ENCODE results near the gene MUC4.
"Not testable (repeated sequence)": the region's sequence is repeated elsewhere in the genome, so short reads cannot be mapped to it uniquely, and the experiment has no call there.

MUC4 gene

DNA sequence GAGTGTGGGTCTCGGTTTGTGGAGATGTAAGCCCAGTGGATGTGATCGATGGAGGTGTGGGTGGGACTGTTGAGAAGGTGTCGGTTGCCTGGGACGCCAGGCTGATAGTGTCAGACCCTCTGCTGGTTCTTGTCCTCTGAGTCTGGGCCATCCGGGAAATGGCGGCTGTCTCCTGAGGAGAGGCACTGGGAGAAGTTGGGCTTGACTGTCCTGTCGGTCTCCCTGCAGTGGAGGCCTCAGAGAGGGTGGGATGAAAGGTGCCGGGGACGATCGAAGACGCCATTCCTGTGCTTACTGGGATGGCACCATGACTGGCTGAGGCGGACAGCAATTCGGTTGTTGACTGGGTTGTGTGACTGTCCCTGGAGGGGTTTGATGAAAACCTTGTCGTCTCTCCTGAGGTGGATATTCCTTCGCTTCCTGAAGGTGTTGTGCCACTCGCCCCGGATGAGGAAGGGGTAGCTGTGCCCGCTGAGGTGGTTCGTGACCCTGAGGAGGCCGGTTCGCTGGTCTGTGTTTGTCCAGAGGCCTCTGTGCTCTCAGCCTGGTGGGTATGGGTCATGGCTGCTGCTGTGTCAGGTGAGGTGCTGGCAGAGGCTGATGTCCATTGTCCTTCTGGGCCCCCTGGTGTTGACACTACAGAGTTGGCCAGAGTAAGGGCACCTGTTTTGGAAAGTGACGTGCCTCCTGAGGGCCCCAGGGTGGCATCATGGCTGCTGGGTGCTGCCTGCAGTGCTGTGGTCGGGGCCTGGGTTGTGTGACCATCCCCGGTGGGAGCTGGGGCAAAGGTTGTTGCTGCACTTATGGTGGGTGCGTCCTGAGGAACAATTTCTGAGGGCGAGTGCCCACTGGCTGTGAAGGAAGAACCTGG, 22.8 kb downstream of the MUC4 start:
- in situ Hi-C loops (cut with HindIII; ENCODE audit: low sequenced_read_pairs), result no loop called here

- in situ Hi-C loops (cut with HindIII; ENCODE audit: low sequenced_read_pairs), result not testable (repeated sequence)
Measured at GRCh38 chr3:195785781-195786405, 25.8 kb downstream of the MUC4 start.

GRCh38 chr3:195784031-195784430, 27.7 kb downstream of the MUC4 start:
- in situ Hi-C loops (cut with HindIII; ENCODE audit: low sequenced_read_pairs), result not testable (repeated sequence)

DNA sequence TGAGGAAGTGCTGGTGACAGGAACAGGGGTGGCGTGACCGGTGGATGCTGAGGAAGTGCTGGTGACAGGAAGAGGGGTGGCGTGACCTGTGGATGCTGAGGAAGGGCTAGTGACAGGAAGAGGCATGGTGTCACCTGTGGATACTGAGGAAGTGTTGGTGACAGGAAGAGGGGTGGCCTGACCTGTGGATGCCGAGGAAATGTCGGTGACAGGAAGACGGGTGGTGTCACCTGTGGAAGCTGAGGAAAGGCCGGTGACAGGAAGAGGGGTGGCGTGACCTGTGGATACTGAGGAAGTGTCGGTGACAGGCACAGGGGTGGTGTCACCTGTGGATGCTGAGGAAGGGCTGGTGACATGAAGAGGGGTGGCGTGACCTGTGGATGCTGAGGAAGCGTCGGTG, 30.5 kb downstream of the MUC4 start:
- in situ Hi-C loops (cut with HindIII; ENCODE audit: low sequenced_read_pairs), result not testable (repeated sequence)

DNA sequence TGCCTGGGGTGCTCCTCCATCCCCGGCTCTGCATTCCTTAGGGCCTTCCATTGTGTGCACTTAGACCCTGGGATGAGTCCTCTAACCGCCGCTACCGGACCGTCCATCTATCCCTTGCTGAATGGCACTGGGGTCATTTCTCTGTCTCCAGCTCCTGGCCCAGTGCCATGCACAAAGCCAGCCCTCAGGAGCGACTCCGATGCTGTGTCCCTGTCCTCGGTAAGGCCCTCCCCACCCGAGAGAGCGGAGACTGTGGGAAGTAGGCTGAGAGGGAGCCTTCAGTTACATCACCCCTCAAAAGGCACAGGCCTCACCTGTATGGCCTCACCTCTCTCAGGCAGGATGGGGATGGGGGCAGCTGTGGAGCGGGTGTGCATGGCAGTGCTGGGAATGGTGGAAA, 33.8 kb downstream of the MUC4 start:
- in situ Hi-C loops (cut with HindIII; ENCODE audit: low sequenced_read_pairs), result no loop called here

- in situ Hi-C loops (cut with HindIII; ENCODE audit: low sequenced_read_pairs), result no loop called here
Measured at GRCh38 chr3:195774917-195775316, 36.8 kb downstream of the MUC4 start.

- in situ Hi-C loops (cut with HindIII; ENCODE audit: low sequenced_read_pairs), result no loop called here
Measured at GRCh38 chr3:195773956-195774537, 37.7 kb downstream of the MUC4 start.

DNA sequence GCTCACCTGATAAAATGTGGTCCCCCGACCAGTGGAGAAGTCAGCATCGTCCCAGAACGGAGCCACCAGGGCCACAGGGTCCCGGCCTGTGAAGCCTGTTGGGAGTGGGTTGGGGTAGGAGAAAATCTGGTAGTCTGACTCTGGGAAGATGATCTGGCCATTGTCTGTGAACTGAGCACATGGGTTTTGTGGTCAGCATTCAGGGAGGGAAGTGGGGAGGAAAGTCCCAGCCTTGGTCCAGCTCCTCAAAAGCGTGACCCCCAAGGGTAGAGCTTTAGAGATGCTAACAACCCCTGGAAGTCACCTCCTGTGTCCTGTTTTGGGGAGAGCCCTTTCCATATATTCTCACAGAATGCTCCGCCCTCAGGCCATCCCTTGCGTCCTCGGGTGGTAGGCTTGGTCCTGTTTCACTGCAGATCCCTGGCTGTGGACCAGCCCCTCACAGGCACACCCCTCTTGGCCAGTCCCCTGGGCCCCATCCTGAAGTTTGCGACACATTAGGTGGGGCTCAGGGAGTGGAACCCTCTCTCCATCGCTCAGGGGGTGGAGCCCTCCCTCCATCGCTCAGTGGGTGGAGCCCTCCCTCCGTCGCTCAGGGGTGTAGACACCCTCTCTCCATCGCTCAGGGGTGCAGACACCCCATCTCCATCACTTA, 40.0 kb downstream of the MUC4 start:
- in situ Hi-C loops (cut with HindIII; ENCODE audit: low sequenced_read_pairs), result no loop called here

GRCh38 chr3:195770841-195771645, 40.7 kb downstream of the MUC4 start:
- in situ Hi-C loops (cut with HindIII; ENCODE audit: low sequenced_read_pairs), result not testable (repeated sequence)

- in situ Hi-C loops (cut with HindIII; ENCODE audit: low sequenced_read_pairs), result no loop called here
Measured at GRCh38 chr3:195770081-195770840, 41.5 kb downstream of the MUC4 start.

GRCh38 chr3:195769551-195769950, 42.2 kb downstream of the MUC4 start:
- in situ Hi-C loops (cut with HindIII; ENCODE audit: low sequenced_read_pairs), result no loop called here

- in situ Hi-C loops (cut with HindIII; ENCODE audit: low sequenced_read_pairs), result no loop called here
Measured at GRCh38 chr3:195768831-195769303, 42.9 kb downstream of the MUC4 start.

GRCh38 chr3:195768414-195768813, 43.3 kb downstream of the MUC4 start:
- in situ Hi-C loops (cut with HindIII; ENCODE audit: low sequenced_read_pairs), result no loop called here

GRCh38 chr3:195767792-195768191, 43.9 kb downstream of the MUC4 start:
- in situ Hi-C loops (cut with HindIII; ENCODE audit: low sequenced_read_pairs), result no loop called here

DNA sequence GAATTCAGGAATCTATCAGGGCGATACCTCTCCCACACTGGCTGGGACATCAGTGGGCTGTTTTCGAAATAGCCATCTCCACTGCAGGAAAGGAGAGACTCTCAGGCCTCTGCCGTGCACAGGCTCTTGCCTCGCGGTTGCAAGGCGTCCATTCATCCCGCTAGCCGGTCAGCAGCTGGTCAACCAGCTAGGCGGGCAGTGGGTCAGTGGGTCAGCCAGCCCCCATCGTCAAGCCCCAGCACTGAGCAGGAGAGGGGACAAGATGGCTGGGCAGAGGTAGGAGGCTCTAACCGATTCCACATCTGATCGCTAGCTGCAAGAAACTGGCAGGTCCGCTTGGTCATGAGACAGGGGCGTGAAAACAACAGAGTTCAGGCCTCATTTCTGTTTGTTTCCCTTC, 45.1 kb downstream of the MUC4 start:
- in situ Hi-C loops (cut with HindIII; ENCODE audit: low sequenced_read_pairs), result no loop called here

GRCh38 chr3:195764961-195765706, 46.6 kb downstream of the MUC4 start:
- in situ Hi-C loops (cut with HindIII; ENCODE audit: low sequenced_read_pairs), result loop anchor here (5.0 kb wide), 2 partner anchors 37 to 48 kb away; no protein-coding TSS in a partner anchor

- in situ Hi-C loops (cut with HindIII; ENCODE audit: low sequenced_read_pairs), result loop anchor here (5.0 kb wide), 2 partner anchors 38 to 47 kb away; no protein-coding TSS in a partner anchor
Measured at GRCh38 chr3:195763843-195764825, 47.6 kb downstream of the MUC4 start.

Measured in endothelial cell of hepatic sinusoid (primary cell).